Neuron (in vitro differentiated cells): ENCODE data around the gene RAMP3.

Experiments
- H2AFZ ChIP-seq: one replicate; pipeline ENCODE4 v1.6.1; 2013; ENCODE audit warnings: low read depth, mild to moderate bottlenecking, inconsistent platforms, low read length, moderate library complexity
- H3K27me3 ChIP-seq: one replicate; pipeline ENCODE4 v1.6.1; 2013; ENCODE audit warnings: low read length; ENCODE audit not compliant: insufficient read depth
- H3K36me3 ChIP-seq: one replicate; pipeline ENCODE4 v1.6.1; 2013; ENCODE audit warnings: low read length; ENCODE audit not compliant: insufficient read depth
- H3K4me1 ChIP-seq: one replicate; pipeline ENCODE4 v1.6.1; 2013; ENCODE audit warnings: low read length; ENCODE audit not compliant: insufficient read depth
- H3K4me3 ChIP-seq: 2 replicates; pipeline ENCODE4 v1.5.1; 2013; ENCODE audit warnings: mild to moderate bottlenecking, low read length, moderate library complexity
- H3K9me3 ChIP-seq: one replicate; pipeline ENCODE4 v1.6.1; 2013; ENCODE audit warnings: low read length

The RAMP3 gene

GRCh38 chr7:45223078-45223477 lies 65.5 kb downstream of the RAMP3 start:
- Histone ChIP-seq H3K9me3 (no peaks in the 10 kb centered on the region), H3K27me3 (peaks cover 5% of the 10 kb centered on the region), H3K4me1 (peaks cover 16% of the 10 kb centered on the region), H3K36me3 (no peaks in the 10 kb centered on the region), H3K4me3 (no peak overlapping the region), H2AFZ (no peak overlapping the region)

GRCh38 chr7:45223728-45224630 lies 66.4 kb downstream of the RAMP3 start:
- Histone ChIP-seq H3K4me3 (no peak overlapping the region), H3K27me3 (peaks cover 5% of the 10 kb centered on the region), H3K36me3 (no peaks in the 10 kb centered on the region), H3K4me1 (peaks cover 16% of the 10 kb centered on the region), H2AFZ (no peak overlapping the region), H3K9me3 (no peaks in the 10 kb centered on the region)

DNA sequence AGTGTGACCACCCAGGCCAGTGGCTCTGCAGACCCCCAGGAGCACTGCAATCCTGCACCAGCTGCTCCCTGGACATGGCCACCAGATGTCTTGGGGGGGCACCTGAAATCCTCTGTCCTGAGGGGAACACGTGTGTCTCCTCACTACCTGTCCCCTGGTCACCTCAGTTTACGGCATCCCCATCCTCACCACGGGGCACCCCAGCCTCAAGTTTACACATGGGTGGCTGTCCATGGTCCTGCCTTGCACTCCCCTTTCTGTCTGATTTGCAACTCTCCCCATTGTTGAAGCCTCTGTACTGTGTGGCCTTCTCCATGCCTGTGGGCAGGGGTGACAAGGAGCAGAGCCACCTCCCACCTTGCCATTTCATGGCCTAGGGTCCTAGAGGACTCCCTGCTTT lies 67.2 kb downstream of the RAMP3 start:
- H3K9me3 ChIP-seq: no peaks in the 10 kb centered on the region
- H3K27me3 ChIP-seq: peaks cover 5% of the 10 kb centered on the region
- peaks cover 14% of the 10 kb centered on the region for H3K4me1 ChIP-seq
- H3K4me3 ChIP-seq: no peak overlapping the region
- H2AFZ ChIP-seq: no peak overlapping the region
- H3K36me3 ChIP-seq: no peaks in the 10 kb centered on the region

DNA sequence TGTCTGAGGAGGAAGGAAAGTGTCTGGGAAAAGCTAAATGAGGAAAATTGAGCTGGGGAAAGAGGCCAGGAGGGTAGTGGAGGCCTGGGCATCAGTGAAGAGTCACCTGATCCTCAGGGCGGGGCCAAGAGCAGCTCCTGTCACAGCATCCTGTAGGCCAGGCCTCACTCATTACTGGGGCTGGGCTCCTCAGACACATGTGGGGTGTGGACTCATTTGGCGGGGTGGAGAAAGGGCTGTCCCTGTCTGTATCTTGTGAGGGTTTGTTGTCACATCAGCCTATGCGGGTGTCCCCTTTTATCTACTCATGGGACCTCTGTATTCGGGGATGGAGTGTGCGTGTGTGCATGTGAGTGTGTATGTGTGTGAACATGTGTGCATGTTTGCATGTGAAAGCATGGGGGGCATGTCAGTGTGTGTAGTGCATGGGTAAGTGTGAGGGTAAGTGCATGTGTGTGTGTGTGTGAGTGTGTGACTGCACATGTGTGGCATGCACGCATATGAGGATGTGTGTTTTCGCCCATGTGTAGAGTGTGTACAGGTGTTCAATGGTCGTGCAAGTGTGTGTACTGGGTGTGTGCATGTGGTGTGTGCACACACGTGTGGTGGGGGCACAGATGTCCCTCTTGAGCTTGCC lies 67.8 kb downstream of the RAMP3 start:
- Histone ChIP-seq H3K27me3 (peaks cover 5% of the 10 kb centered on the region), H2AFZ (no peak overlapping the region), H3K4me3 (no peak overlapping the region)

DNA sequence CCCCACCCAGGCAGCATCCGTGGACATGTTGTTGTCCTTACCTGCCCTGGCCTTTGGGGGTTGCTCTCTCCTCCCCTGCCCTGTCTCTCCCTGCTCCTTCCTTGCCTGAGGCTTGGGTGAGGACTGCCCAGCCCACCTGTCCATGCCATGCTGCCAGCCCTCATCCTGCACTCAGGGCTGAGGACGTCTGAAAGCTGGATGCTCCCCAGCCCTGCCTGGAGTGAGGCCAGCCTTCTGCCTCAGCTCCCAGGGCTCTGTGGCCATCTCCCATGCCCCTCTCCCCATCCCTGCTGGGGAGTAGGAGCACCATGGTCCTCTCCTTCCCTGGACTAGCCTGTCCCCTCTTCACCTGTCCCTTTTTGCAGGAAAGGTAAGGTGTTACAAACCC lies 68.4 kb downstream of the RAMP3 start:
- H2AFZ ChIP-seq: no peak overlapping the region
- peaks cover 3% of the 10 kb centered on the region for H3K4me1 ChIP-seq
- H3K27me3 ChIP-seq: peaks cover 7% of the 10 kb centered on the region
- no peak overlapping the region for H3K4me3 ChIP-seq
- no peaks in the 10 kb centered on the region for H3K9me3 ChIP-seq
- H3K36me3 ChIP-seq: no peaks in the 10 kb centered on the region

More for the DNA sequence above, 67.8 kb downstream of the RAMP3 start:
- Histone ChIP-seq H3K36me3 (no peaks in the 10 kb centered on the region), H3K9me3 (no peaks in the 10 kb centered on the region), H3K4me1 (peaks cover 8% of the 10 kb centered on the region)

DNA sequence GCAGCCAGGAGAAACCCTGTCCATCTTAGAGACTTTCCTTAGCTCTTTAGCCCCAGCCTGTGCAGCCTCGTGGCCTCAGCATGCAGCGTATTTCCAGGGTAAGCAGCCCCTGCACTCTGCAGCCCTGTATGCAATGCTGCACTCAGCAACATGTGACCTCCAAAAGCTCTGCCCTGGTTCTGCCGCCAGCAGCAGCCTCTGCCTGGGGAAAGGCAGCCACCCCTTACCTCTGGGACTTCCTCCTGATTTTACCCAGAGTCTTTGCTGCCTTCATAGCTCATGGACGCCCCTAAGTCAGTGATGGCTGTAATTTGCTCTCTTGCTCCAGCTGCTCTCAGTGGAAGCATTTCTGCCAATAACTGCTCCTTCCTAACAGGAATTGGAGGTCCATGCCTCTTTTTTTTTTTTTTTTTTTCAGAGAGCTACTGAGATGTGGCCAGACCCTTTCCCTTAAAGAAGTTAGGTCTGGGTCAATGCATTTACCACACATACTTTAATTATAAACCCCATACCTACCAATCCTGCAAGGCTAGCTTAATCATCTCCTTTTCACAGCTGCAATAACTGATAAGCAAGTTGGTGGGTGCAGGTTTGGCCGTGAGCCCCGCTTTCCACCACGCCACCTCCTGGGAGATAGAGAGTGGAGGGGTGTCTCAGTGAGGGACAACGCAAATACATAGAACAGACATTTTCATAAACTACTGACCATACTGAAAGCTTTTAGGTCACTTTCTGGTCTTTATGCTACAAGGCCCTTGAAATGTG lies 71.7 kb downstream of the RAMP3 start:
- Histone ChIP-seq H3K9me3 (no peaks in the 10 kb centered on the region), H3K27me3 (peaks cover 10% of the 10 kb centered on the region), H3K36me3 (no peaks in the 10 kb centered on the region), H3K4me1 (no peaks in the 10 kb centered on the region), H2AFZ (no peak overlapping the region), H3K4me3 (no peak overlapping the region)

- no peak overlapping the region for H3K4me3 ChIP-seq
- H3K9me3 ChIP-seq: no peaks in the 10 kb centered on the region
- peaks cover 10% of the 10 kb centered on the region for H3K27me3 ChIP-seq
Observed at GRCh38 chr7:45230083-45230482, 72.5 kb downstream of the RAMP3 start.

DNA sequence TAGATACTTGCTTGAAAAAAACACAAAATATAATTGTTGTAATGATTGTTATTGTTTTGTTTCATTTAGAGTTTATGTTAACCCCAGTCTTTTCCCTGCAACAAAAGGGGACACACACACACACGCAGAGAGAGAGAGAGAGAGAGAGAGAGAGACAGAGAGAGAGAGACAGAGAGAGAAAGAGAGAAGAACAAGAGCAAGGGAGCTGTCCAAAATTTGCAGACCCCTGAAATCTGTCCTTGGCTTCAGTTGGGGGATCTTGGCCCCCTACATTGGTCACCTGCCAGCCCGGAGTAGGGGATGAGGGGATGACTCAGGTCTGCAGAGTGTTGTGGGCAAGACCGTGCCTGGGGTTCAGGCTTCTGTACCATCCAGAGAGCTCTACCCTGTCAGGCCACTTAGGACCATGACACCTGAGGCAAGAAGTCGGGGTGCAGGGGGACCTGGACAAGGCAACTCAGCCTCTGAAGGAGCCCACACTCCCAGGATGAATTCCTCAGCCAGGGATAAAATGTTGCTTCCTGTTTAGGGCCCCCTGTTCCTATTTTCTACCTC lies 73.1 kb downstream of the RAMP3 start:
- Histone ChIP-seq H3K4me1 (no peaks in the 10 kb centered on the region), H2AFZ (no peak overlapping the region), H3K27me3 (peaks cover 9% of the 10 kb centered on the region), H3K9me3 (no peaks in the 10 kb centered on the region), H3K4me3 (no peak overlapping the region), H3K36me3 (no peaks in the 10 kb centered on the region)

More at GRCh38 chr7:45230083-45230482, 72.5 kb downstream of the RAMP3 start:
- Histone ChIP-seq H2AFZ (no peak overlapping the region), H3K36me3 (no peaks in the 10 kb centered on the region), H3K4me1 (no peaks in the 10 kb centered on the region)

- Histone ChIP-seq H3K4me3 (no peak overlapping the region), H3K27me3 (peaks cover 5% of the 10 kb centered on the region), H3K4me1 (no peaks in the 10 kb centered on the region), H3K36me3 (no peaks in the 10 kb centered on the region), H2AFZ (no peak overlapping the region), H3K9me3 (no peaks in the 10 kb centered on the region)
Observed at GRCh38 chr7:45233249-45233775, 75.7 kb downstream of the RAMP3 start.
